Measurements from ENCODE around the gene ANKH. TPM values are rescaled to one million over a fixed set of nuclear protein-coding genes. Genes with fewer than 3 reads are reported as not detected.

The ANKH gene
- polyA plus RNA-seq, 2 of the 4 experiments (the other 2 are of a cell fraction), result 11.7 to 17.3 TPM

DNA sequence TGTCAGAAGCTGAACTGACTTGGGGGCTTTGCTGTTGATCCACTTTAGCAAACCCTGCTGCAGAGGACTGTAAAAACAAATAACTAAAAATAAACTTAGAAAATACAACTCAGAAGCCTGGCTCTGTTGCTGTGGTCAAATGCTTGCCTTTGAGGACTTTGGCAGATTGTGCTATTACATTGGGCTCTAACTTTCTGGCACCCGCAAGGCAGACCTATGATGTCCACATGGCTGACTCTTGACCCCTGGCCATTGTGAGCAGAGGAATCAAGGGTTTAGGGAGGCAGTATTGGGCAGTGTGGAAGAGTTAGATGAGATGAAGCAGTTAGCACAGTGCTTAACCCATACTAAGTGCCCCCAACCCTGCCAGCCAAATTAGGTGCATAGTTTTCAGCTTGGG is 173.1 kb downstream of the ANKH start:
- no peak for ATAC-seq
- H3K4me3 ChIP-seq, result no peak overlapping the region
- peaks cover 6% of the 10 kb centered on the region; the same call in 1 of the 3 replicates for H3K4me1 ChIP-seq
- TF ChIP-seq RCOR1 (IDR thresholded peaks at IDR 0.05; ENCODE audit: low read depth, low read length) (no peak), PHF8 (IDR thresholded peaks at IDR 0.05; ENCODE audit: borderline replicate concordance, low read depth) (no peak), JUNB (IDR thresholded peaks at IDR 0.05) (no peak), ZC3H11A (IDR thresholded peaks at IDR 0.05) (no peak), ZNF302 (CRISPR knock-in tag; IDR thresholded peaks at IDR 0.05) (no peak), NPAS2 (CRISPR knock-in tag; IDR thresholded peaks at IDR 0.05; ENCODE audit: borderline replicate concordance) (no peak), TFCP2L1 (CRISPR knock-in tag; IDR thresholded peaks at IDR 0.05) (no peak), BHLHE40 (IDR thresholded peaks at IDR 0.05; ENCODE audit: low read depth, low read length) (no peak), PBX3 (IDR thresholded peaks at IDR 0.05) (no peak)
- POLR2A ChIA-PET, result no interaction called here
- no peak overlapping the region for H3K4me2 ChIP-seq
- DNase-seq (ENCODE audit: low read depth in 1 of 2, low spot score in 1 of 2), result no peak
- 100% methylated on average over 1 of the region's 1 CpG for WGBS (ENCODE audit: missing lambda C conversion rate)
- FAIRE-seq, result no peak
- H3K9me3 ChIP-seq, result no peaks in the 10 kb centered on the region
- CTCF ChIA-PET, result interaction anchor here (1.7 kb wide), 1 partner anchor 29 kb away, joined by 6 read pairs; no protein-coding TSS in a partner anchor
- no peak overlapping the region for H3K27ac ChIP-seq

GRCh38 chr5:14696851-14697250 is 174.7 kb downstream of the ANKH start:
- Histone ChIP-seq H3K9me3 (no peaks in the 10 kb centered on the region), H3K4me2 (no peak overlapping the region), H3K4me1 (peaks cover 6% of the 10 kb centered on the region; the same call in 1 of the 3 replicates), H3K27ac (no peak overlapping the region), H3K4me3 (no peak overlapping the region)
- POLR2A ChIA-PET, result no interaction called here
- TF ChIP-seq HOXA7 (CRISPR knock-in tag; IDR thresholded peaks at IDR 0.05) (no peak), HDAC2 (IDR thresholded peaks at IDR 0.05) (no peak), RNF2 (IDR thresholded peaks at IDR 0.05; ENCODE audit: borderline replicate concordance, low read depth) (no peak), ATOH8 (CRISPR knock-in tag; IDR thresholded peaks at IDR 0.05; ENCODE audit: low read depth) (no peak), SMC3 (IDR thresholded peaks at IDR 0.05) (no peak), HOXB13 (CRISPR knock-in tag; IDR thresholded peaks at IDR 0.05; ENCODE audit: low read depth) (no peak), MAZ (IDR thresholded peaks at IDR 0.05; ENCODE audit: borderline replicate concordance, low read depth, low read length) (no peak), HMGXB4 (CRISPR knock-in tag; IDR thresholded peaks at IDR 0.05; ENCODE audit: borderline replicate concordance) (no peak), TFCP2L1 (CRISPR knock-in tag; IDR thresholded peaks at IDR 0.05) (no peak), PBX3 (IDR thresholded peaks at IDR 0.05) (no peak), EP300 (IDR thresholded peaks at IDR 0.05) (no peak), POLR2AphosphoS2 (conservative IDR thresholded peaks at IDR 0.05; ENCODE audit: low read length) (no peak), ESRRA (IDR thresholded peaks at IDR 0.05; ENCODE audit: borderline replicate concordance, low read length) (no peak), RARB (CRISPR knock-in tag; IDR thresholded peaks at IDR 0.05) (no peak), CTCF (IDR thresholded peaks at IDR 0.05) (no peak), ZFP36 (IDR thresholded peaks at IDR 0.05; ENCODE audit: borderline replicate concordance, partially characterized antibody) (no peak), JUNB (IDR thresholded peaks at IDR 0.05) (no peak)
- TF ChIP-seq, protein P1, sequence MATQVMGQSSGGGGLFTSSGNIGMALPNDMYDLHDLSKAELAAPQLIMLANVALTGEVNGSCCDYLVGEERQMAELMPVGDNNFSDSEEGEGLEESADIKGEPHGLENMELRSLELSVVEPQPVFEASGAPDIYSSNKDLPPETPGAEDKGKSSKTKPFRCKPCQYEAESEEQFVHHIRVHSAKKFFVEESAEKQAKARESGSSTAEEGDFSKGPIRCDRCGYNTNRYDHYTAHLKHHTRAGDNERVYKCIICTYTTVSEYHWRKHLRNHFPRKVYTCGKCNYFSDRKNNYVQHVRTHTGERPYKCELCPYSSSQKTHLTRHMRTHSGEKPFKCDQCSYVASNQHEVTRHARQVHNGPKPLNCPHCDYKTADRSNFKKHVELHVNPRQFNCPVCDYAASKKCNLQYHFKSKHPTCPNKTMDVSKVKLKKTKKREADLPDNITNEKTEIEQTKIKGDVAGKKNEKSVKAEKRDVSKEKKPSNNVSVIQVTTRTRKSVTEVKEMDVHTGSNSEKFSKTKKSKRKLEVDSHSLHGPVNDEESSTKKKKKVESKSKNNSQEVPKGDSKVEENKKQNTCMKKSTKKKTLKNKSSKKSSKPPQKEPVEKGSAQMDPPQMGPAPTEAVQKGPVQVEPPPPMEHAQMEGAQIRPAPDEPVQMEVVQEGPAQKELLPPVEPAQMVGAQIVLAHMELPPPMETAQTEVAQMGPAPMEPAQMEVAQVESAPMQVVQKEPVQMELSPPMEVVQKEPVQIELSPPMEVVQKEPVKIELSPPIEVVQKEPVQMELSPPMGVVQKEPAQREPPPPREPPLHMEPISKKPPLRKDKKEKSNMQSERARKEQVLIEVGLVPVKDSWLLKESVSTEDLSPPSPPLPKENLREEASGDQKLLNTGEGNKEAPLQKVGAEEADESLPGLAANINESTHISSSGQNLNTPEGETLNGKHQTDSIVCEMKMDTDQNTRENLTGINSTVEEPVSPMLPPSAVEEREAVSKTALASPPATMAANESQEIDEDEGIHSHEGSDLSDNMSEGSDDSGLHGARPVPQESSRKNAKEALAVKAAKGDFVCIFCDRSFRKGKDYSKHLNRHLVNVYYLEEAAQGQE (IDR thresholded peaks at IDR 0.05), result no peak
- TF ChIP-seq, protein P2, sequence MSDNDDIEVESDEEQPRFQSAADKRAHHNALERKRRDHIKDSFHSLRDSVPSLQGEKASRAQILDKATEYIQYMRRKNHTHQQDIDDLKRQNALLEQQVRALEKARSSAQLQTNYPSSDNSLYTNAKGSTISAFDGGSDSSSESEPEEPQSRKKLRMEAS (IDR thresholded peaks at IDR 0.05), result no peak
- ATAC-seq (no peak), DNase-seq (ENCODE audit: low read depth in 1 of 2, low spot score in 1 of 2) (no peak), FAIRE-seq (no peak)
- CTCF ChIA-PET, result interaction anchor here (1.4 to 1.7 kb wide), 2 partner anchors 11 to 30 kb away, joined by 6 to 7 read pairs; no protein-coding TSS in a partner anchor
- 95% methylated on average over 3 of the region's 3 CpGs for WGBS (ENCODE audit: missing lambda C conversion rate)
